Common myeloid progenitor, CD34-positive (primary cell): ENCODE results near the gene TVP23C.

Source experiments
- CTCF ChIA-PET: fragments of 350-600 bp; sonication (Branson Sonifier 250); formaldehyde crosslinking; loops from one replicate; lab custom pipeline; 2021; ENCODE audit warnings: antibody characterized with exemption; lab: Charles Lee
- POLR2A ChIA-PET: fragments of 350-600 bp; sonication (Branson Sonifier 250); formaldehyde crosslinking; loops from one replicate; lab custom pipeline; 2021; ENCODE audit warnings: antibody characterized with exemption; lab: Charles Lee
- DNase-seq, 3 donors: peaks; one replicate each; pipeline versions ENCODE4 v3.0.0 to v3.0.0-alpha.2; 2013
- H3K27ac ChIP-seq, 2 experiments: 1 replicate in 1 of 2; 2 replicates in 1 of 2; pipeline ENCODE4 v1.7.0; 2013; ENCODE audit warnings: inconsistent platforms in 2 of 2, low read length in 2 of 2, mild to moderate bottlenecking in 2 of 2, low read depth in 1 of 2, moderate library complexity in 1 of 2; ENCODE audit not compliant: severe bottlenecking in 2 of 2, insufficient read depth in 1 of 2, poor library complexity in 1 of 2
- H3K27me3 ChIP-seq, 5 experiments: replicated peaks in 2 of 5; 1 replicate in 3 of 5; 2 replicates in 2 of 5; pipeline versions ENCODE4 v1.6.1 to v1.7.0; 2013; ENCODE audit warnings: low read length in 4 of 5, mild to moderate bottlenecking in 2 of 5, moderate library complexity in 2 of 5, inconsistent platforms in 1 of 5; ENCODE audit not compliant: insufficient read depth in 5 of 5, control insufficient read depth in 4 of 5
- H3K36me3 ChIP-seq, 4 experiments: 1 replicate in 2 of 4; 2 replicates in 2 of 4; pipeline versions ENCODE4 v1.6.1 to v1.7.0; 2013; ENCODE audit warnings: low read length in 3 of 4, control low read depth in 1 of 4, mild to moderate bottlenecking in 1 of 4; ENCODE audit not compliant: control insufficient read depth in 4 of 4, insufficient read depth in 4 of 4
- H3K4me1 ChIP-seq, 4 experiments: 1 replicate in 3 of 4; 2 replicates in 1 of 4; pipeline versions ENCODE4 v1.6.1 to v1.7.1; 2013; ENCODE audit warnings: low read length in 3 of 4, mild to moderate bottlenecking in 3 of 4, control low read depth in 1 of 4, inconsistent platforms in 1 of 4, moderate library complexity in 1 of 4; ENCODE audit not compliant: control insufficient read depth in 4 of 4, insufficient read depth in 4 of 4; ENCODE audit errors: control extremely low read depth in 1 of 4
- H3K4me3 ChIP-seq, 7 experiments: 1 replicate in 4 of 7; 2 replicates in 3 of 7; pipeline versions ENCODE4 v1.5.1 to v1.7.0; 2013; ENCODE audit warnings: mild to moderate bottlenecking in 7 of 7, low read length in 6 of 7, moderate library complexity in 6 of 7, inconsistent platforms in 2 of 7, low read depth in 2 of 7, control low read depth in 1 of 7; ENCODE audit not compliant: insufficient read depth in 4 of 7, control insufficient read depth in 1 of 7; ENCODE audit errors: extremely low read depth in 1 of 7
- H3K9me3 ChIP-seq, 5 experiments: 1 replicate in 4 of 5; 2 replicates in 1 of 5; pipeline versions ENCODE4 v1.6.1 to v1.7.1; 2013; ENCODE audit warnings: low read length in 4 of 5, mild to moderate bottlenecking in 2 of 5, inconsistent platforms in 1 of 5, low read depth in 1 of 5, moderate library complexity in 1 of 5; ENCODE audit not compliant: control insufficient read depth in 4 of 5, insufficient read depth in 2 of 5; ENCODE audit errors: control extremely low read depth in 1 of 5
- WGBS: methylation state at CpG from one replicate; pipeline ENCODE4 v1.1.5; 2013; ENCODE audit not compliant: insufficient coverage; 5-methylcytosine and 5-hydroxymethylcytosine counted together

Gene TVP23C

GRCh38 chr17:15496735-15497670, 66.3 kb downstream of the TVP23C start:
- Histone ChIP-seq H3K4me1 (peaks cover 0 to 7% (median 1%) of the 10 kb centered on the region in 4 experiments), H3K9me3 (no peaks in the 10 kb centered on the region), H3K36me3 (peaks cover 0 to 37% (median 2%) of the 10 kb centered on the region in 4 experiments), H3K27me3 (no peaks in the 10 kb centered on the region), H3K27ac (no peak overlapping the region), H3K4me3 (no peak overlapping the region)
- 91% methylated on average over 4 of the region's 7 CpGs for WGBS
- DNase-seq: no peak
- ChIA-PET CTCF (no interaction called here), POLR2A (no interaction called here)

GRCh38 chr17:15494821-15495220, 68.5 kb downstream of the TVP23C start:
- no peak overlapping the region for H3K27ac ChIP-seq
- peaks cover 2 to 24% (median 17%) of the 10 kb centered on the region in 4 experiments for H3K4me1 ChIP-seq
- peaks cover 0 to 29% (median 1%) of the 10 kb centered on the region in 4 experiments for H3K36me3 ChIP-seq
- CTCF ChIA-PET: interaction anchor here (1.1 to 1.2 kb wide), 3 partner anchors 12 to 236 kb away, joined by 3 to 5 read pairs (median 3); no protein-coding TSS in a partner anchor
- DNase-seq: no peak
- POLR2A ChIA-PET: no interaction called here
- no peaks in the 10 kb centered on the region for H3K9me3 ChIP-seq
- no peaks in the 10 kb centered on the region for H3K27me3 ChIP-seq
- no peak overlapping the region for H3K4me3 ChIP-seq

GRCh38 chr17:15493693-15494035, 69.6 kb downstream of the TVP23C start:
- Histone ChIP-seq H3K27ac (no peak overlapping the region), H3K4me1 (peaks cover 2 to 26% (median 17%) of the 10 kb centered on the region in 4 experiments), H3K4me3 (no peak overlapping the region), H3K9me3 (no peaks in the 10 kb centered on the region), H3K27me3 (no peaks in the 10 kb centered on the region), H3K36me3 (peaks cover 0 to 24% (median 1%) of the 10 kb centered on the region in 4 experiments)
- POLR2A ChIA-PET: no interaction called here
- no peak for DNase-seq
- CTCF ChIA-PET: interaction anchor here (3.5 kb wide), 1 partner anchor 9 kb away, joined by 17 read pairs; no protein-coding TSS in a partner anchor
- WGBS: 33% methylated on average over 1 of the region's 1 CpG

GRCh38 chr17:15492791-15493692, 70.2 kb downstream of the TVP23C start:
- 100% methylated on average over 5 of the region's 8 CpGs for WGBS

GRCh38 chr17:15492186-15492585, 71.1 kb downstream of the TVP23C start:
- no peaks in the 10 kb centered on the region for H3K9me3 ChIP-seq
- no peak for DNase-seq
- H3K4me3 ChIP-seq: no peak overlapping the region
- 100% methylated on average over 3 of the region's 4 CpGs for WGBS
- peaks cover 2 to 26% (median 17%) of the 10 kb centered on the region in 4 experiments for H3K4me1 ChIP-seq
- ChIA-PET CTCF (interaction anchor here (3.5 kb wide), 1 partner anchor 10 kb away, joined by 17 read pairs; no protein-coding TSS in a partner anchor), POLR2A (no interaction called here)
- peaks cover 0 to 17% (median under 1%) of the 10 kb centered on the region in 4 experiments for H3K36me3 ChIP-seq
- H3K27me3 ChIP-seq: no peaks in the 10 kb centered on the region
- no peak overlapping the region for H3K27ac ChIP-seq

More at GRCh38 chr17:15492791-15493692, 70.2 kb downstream of the TVP23C start:
- Histone ChIP-seq H3K36me3 (peaks cover 0 to 21% (median under 1%) of the 10 kb centered on the region in 4 experiments), H3K27ac (no peak overlapping the region), H3K27me3 (no peaks in the 10 kb centered on the region), H3K4me3 (no peak overlapping the region), H3K4me1 (peaks cover 2 to 26% (median 17%) of the 10 kb centered on the region in 4 experiments), H3K9me3 (no peaks in the 10 kb centered on the region)
- CTCF ChIA-PET: interaction anchor here (3.5 kb wide), 1 partner anchor 9 kb away, joined by 17 read pairs; no protein-coding TSS in a partner anchor
- DNase-seq: no peak
- POLR2A ChIA-PET: no interaction called here

- Histone ChIP-seq H3K4me3 (peak overlapping the region in 3 of 7 experiments; percentile 4 to 44 (median 42)), H3K27me3 (no peaks in the 10 kb centered on the region), H3K4me1 (peaks cover 2 to 26% (median 17%) of the 10 kb centered on the region in 4 experiments), H3K36me3 (peaks cover 0 to 7% (median 2%) of the 10 kb centered on the region in 4 experiments), H3K9me3 (no peaks in the 10 kb centered on the region), H3K27ac (peak overlapping the region; percentile 56 to 76)
- DNase-seq: peak; percentile 89 to 97 (median 94)
- ChIA-PET POLR2A (interaction anchor here (1.0 kb wide), 1 partner anchor 46 kb away, joined by 3 read pairs; no protein-coding TSS in a partner anchor), CTCF (interaction anchor here (1.2 to 3.5 kb wide), 4 partner anchors 10 to 233 kb away, joined by 3 to 17 read pairs (median 6); no protein-coding TSS in a partner anchor)
- WGBS: 17% methylated on average over 11 of the region's 11 CpGs
Measured at GRCh38 chr17:15490634-15491261, 72.5 kb downstream of the TVP23C start.
